Activated naive CD4-positive, alpha-beta T cell (primary cell): ENCODE measurements around the gene MORF4L1.
"Not testable (repeated sequence)": the region's sequence is repeated elsewhere in the genome, so short reads cannot be mapped to it uniquely, and the experiment has no call there.

Experiments
- DNase-seq, 4 experiments: peaks; one replicate each; lab custom pipeline; 2025; lab: John Stamatoyannopoulos, UW

Gene MORF4L1

GRCh38 chr15:78925956-78926743 is 53.5 kb downstream of the MORF4L1 start:
- no peak for DNase-seq

DNA sequence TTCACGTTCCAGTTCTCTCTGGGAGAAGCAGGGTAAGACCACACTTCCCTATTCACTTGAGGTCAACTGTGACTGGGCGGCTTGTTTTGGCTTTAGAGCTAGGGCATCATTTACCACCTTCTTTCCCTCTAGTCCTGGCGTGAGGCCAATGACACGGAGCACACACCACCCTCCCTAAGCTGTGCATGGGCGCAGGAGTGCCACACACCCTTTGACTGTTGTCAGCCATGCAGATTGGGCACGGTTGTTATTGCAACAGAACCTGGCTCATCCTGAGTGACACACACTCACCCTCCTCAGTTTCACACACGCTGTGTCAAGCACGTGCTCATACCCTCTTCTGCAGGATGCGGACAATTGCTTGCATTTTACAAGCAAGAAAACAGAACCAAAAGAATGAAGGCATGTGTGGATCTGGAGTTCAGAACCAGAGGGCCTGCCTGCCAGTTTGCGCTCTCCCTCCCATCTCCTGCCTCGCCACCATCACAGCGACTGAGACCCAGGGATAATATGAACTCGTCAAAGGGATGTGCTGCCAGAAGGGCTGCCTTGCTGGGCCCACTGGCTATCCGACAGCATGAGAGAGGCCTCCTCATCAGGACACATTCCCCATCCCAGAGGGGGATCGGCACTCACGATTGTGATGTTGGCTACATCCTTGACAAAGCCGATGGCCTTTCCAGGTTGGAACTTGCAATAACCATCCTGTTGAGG is 54.5 kb downstream of the MORF4L1 start:
- DNase-seq = no peak

DNA sequence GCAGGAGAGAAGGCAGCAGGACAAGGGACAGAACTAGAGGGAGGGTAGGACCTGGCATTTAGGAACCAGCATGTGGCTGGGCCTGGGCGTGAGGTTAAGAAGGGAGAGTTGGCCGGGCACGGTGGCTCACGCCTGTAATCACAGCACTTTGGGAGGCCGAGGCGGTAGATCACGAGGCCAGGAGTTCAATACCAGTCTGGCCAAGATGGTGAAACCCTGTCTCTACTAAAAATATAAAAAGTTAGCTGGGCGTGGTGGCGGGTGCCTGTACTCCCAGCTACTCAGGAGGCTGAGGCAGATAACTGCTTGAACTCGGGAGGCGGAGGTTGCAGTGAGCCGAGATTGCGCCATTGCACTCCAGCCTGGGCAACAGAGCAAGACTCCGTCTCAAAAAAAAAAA is 55.5 kb downstream of the MORF4L1 start:
- DNase-seq = not testable (repeated sequence)

DNA sequence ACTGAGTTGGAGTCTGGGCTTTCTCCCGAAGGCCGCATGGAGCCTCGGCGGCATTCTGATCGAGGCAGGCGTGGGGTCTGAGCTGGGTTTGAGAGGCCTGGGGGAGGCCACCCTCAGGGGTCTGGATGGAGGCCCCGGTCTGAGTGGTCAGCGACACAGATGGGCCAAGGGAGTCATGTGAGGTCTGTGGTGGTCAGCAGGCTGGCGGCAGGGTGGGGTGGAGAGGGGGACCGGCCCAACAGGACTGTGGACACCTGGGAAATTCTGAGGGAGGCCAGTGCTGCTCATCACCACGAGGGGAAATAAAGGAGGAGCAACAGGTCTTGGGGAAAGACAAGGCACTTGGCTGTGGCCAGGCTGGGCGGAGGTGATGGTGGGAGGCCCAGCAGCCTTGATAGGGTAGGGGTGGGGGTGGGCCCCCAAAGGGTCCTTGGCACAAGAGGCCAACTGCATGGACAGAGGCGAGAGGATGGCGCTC is 56.0 kb downstream of the MORF4L1 start:
- no peak for DNase-seq

- DNase-seq = no peak
Observed at GRCh38 chr15:78929536-78930264, 57.0 kb downstream of the MORF4L1 start.

- DNase-seq = no peak
Observed at GRCh38 chr15:78930577-78931388, 58.1 kb downstream of the MORF4L1 start.

DNA sequence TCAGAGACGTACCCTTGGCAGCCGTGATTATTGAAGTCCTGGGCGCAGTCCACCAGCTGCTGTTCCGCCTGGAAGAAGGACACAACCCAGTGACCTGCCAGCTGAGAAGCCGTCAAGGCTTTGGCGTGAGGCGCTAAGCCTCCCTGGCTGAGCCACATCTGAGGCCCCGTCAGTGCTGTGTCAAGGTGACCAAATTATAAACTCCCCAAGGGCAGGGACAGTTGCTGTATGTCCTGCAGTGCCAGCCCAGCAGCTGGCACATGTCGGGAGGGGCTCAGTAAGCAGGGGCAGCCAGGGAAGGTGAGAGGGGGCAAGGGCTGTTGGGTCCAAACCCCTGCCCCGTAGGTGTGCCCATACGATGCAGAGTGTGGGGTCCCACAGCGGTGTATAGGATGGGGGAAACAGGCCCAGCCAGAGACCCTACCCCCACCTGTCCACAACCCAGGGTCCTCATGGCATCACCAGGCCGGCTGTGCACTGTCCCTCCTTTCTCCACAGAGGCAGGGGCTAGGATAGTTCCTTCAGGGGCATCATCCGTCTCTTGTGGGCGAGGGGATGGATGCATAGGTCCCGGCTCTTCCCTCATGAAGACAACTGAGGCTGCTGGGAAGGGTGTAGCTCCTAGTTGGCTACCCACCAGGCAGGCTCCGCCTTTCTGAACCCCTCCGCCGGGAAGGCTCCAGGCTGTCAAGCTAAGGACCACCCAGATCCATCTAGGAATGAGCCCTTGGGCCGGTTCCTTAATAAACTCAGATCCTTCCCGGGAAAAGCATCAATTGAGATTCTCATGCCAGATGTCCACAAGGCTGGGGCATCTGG is 59.0 kb downstream of the MORF4L1 start:
- DNase-seq = no peak

GRCh38 chr15:78932258-78932808 is 59.6 kb downstream of the MORF4L1 start:
- DNase-seq = no peak

DNA sequence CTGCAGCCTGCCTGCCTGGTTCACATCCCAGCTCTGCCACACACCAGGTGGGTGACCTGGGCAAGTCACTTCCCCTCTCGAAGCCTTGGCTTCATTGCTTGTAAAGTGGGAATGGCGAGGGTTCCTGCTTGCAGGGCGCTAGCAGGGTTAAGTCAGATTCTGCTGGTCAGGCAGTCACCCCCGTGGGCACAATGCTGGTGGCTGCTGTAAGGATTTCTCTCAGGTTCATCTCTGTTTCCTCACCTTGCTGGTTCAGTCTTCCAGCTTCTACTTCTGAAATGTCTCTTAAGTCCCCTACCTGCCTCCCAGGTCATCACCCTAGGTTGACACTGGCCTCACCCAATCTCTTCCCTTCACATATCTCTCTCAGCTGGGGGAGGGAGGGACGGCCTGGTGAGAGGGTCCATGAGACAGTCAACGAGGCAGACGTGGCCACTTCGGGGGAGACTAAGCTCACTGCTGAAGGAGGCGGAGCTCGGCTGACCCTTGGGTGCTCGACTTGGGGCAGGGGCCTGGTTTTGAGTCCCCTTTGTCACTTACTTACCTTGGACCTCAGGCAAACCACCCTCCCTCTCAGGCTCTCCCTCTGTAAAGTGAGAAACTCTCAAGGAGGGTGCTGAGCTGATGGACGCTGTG is 60.6 kb downstream of the MORF4L1 start:
- no peak for DNase-seq

GRCh38 chr15:78933823-78934654 is 61.3 kb downstream of the MORF4L1 start:
- DNase-seq = no peak

- no peak for DNase-seq
Observed at GRCh38 chr15:78934655-78935023, 61.9 kb downstream of the MORF4L1 start.

DNA sequence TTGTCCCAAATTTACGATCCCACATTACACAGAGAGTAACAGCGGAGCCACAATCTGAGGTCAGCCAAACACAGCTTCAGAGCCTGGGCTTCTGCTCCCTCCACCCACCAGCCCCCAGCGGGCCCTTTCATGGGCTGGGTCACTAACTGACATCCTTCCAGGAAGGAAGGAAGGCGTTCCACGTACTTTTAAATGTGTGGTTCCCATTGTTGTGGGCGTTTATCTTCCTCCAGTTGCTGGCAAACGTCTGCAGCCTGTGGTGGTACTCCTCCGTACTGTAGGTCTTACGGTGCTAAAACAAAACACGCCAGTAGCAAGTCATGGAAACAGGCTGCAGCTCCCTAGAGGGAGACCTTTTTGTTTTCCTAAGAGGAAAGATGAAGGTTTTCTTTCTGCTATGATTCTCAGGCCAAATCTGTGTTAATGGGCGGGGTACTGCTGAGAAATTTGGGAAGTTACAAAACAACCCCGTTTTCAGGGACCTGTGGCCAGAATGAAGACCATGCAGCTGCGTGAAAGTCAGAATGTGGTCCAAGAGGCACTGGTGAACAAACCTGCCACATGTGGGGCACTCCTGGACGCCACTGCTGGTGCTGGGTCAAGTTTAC is 64.5 kb downstream of the MORF4L1 start:
- DNase-seq = no peak

- DNase-seq = no peak
Observed at GRCh38 chr15:78938658-78939488, 66.2 kb downstream of the MORF4L1 start.

DNA sequence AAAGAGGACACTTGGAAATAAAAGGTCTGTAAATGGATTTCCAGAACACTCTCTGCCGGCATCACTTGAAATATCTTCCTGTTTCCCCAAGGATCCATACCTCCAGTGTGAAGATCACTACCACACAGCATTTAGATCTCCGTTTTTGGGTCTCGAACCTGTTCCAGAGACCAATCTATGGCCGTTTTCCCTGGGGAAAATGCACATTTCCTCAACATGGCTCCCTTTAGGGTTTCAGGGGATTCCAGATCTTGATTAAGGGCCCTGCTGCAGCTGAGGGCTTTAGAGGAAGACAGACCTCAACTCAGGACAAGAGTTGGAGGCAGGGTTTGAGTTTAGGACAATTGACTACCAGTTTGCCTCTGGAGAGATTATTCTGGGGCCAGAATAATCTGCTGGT is 70.1 kb downstream of the MORF4L1 start:
- DNase-seq = no peak

- DNase-seq = no peak
Observed at GRCh38 chr15:78943692-78944091, 71.0 kb downstream of the MORF4L1 start.

GRCh38 chr15:78944202-78944625 is 71.5 kb downstream of the MORF4L1 start:
- no peak for DNase-seq

DNA sequence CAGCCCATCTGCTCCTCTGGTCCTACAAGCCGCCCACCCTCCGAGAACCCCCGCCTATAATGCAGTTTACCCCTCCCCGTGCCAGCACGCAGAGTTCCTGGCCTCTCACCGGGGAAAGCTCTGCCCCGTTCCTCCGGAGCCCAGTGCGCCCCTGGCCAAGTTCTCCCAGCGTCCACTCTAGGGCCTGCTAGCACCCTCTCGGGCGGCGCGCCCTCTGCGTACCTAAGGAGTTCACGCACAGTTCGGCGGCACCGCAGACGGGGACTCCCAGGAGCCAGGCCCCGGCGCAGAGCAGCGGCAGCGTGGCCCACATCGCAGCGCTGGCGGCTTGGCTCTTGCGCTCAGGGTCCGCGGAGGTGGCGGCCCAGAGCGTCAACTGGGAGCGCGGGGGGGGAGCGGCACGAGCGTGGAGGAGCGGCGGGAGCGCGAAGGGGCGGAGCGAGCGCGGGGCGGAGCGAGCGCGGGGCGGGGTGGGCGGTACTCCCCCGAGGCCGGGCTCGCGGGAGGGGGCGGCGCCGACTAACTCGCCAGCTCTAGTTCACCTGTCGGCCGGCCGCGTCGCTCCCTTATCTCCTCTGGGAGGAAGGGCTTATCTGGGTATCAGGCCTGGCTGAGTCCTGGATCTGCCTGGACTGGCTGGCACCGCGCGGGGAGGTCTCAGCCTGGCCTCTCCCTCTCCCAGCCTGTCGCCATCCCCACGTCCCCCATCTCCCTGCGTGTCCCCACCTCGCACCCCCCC is 72.1 kb downstream of the MORF4L1 start, which contains the start of gene CTSH:
CTSH (minus strand) TSS at position 378 of the 739 bp plus-strand sequence; CDS start at position 313, 65 bp downstream.
- DNase-seq = peak in 2 of 4 experiments; percentile 10 to 58
